ENCODE data around the gene SUPT5H.

SUPT5H gene

DNA sequence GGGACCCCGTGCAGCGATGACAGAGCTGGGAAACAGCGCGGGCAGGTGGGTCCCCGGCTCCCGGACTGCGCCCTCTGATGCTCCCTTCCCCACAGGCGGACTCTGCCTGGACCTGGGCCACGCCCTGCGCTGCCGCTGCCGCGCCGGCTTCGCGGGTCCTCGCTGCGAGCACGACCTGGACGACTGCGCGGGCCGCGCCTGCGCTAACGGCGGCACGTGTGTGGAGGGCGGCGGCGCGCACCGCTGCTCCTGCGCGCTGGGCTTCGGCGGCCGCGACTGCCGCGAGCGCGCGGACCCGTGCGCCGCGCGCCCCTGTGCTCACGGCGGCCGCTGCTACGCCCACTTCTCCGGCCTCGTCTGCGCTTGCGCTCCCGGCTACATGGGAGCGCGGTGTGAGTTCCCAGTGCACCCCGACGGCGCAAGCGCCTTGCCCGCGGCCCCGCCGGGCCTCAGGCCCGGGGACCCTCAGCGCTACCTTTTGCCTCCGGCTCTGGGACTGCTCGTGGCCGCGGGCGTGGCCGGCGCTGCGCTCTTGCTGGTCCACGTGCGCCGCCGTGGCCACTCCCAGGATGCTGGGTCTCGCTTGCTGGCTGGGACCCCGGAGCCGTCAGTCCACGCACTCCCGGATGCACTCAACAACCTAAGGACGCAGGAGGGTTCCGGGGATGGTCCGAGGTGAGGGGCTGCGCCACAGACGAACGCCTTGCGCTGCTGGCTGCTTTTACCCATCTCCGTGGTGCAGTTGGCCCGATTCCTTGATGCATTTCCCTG is 61.7 kb downstream of the SUPT5H start:
- peaks cover 0 to 15% of the 10 kb centered on the region in 2 donors for H3K4me1 ChIP-seq (ENCODE audit: control insufficient read depth in 1 of 2, insufficient read depth in 2 of 2, low read length in 2 of 2)
- no peak overlapping the region for H3K27ac ChIP-seq (ENCODE audit: low read length)
- H3K9me3 ChIP-seq (ENCODE audit: control insufficient read depth in 1 of 2, low read length in 2 of 2): peaks cover 0 to 3% of the 10 kb centered on the region in 2 donors
- H3K4me3 ChIP-seq (ENCODE audit: low read depth in 1 of 2, low read length in 2 of 2): peak overlapping the region; percentile 26 to 66
- peaks cover 32% of the 10 kb centered on the region for H3K27me3 ChIP-seq (ENCODE audit: low read depth, low read length)
- H3K36me3 ChIP-seq (ENCODE audit: control insufficient read depth in 1 of 2, insufficient read depth in 2 of 2, low read length in 2 of 2): no peaks in the 10 kb centered on the region

DNA sequence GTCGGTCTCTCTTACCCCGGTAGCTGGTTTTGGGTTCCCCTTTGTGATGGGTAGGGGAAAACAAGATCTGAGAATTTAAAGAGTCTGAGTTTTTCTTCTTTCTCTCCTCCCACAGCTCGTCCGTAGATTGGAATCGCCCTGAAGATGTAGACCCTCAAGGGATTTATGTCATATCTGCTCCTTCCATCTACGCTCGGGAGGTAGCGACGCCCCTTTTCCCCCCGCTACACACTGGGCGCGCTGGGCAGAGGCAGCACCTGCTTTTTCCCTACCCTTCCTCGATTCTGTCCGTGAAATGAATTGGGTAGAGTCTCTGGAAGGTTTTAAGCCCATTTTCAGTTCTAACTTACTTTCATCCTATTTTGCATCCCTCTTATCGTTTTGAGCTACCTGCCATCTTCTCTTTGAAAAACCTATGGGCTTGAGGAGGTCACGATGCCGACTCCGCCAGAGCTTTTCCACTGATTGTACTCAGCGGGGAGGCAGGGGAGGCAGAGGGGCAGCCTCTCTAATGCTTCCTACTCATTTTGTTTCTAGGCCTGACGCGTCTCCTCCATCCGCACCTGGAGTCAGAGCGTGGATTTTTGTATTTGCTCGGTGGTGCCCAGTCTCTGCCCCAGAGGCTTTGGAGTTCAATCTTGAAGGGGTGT is 62.5 kb downstream of the SUPT5H start:
- peaks cover 36% of the 10 kb centered on the region for H3K27me3 ChIP-seq (ENCODE audit: low read depth, low read length)
- peaks cover 0 to 15% of the 10 kb centered on the region in 2 donors for H3K4me1 ChIP-seq (ENCODE audit: control insufficient read depth in 1 of 2, insufficient read depth in 2 of 2, low read length in 2 of 2)
- H3K4me3 ChIP-seq (ENCODE audit: low read depth in 1 of 2, low read length in 2 of 2): peak overlapping the region; percentile 26 to 66
- no peak overlapping the region for H3K27ac ChIP-seq (ENCODE audit: low read length)
- peaks cover 0 to 3% of the 10 kb centered on the region in 2 donors for H3K9me3 ChIP-seq (ENCODE audit: control insufficient read depth in 1 of 2, low read length in 2 of 2)
- H3K36me3 ChIP-seq (ENCODE audit: control insufficient read depth in 1 of 2, insufficient read depth in 2 of 2, low read length in 2 of 2): no peaks in the 10 kb centered on the region

DNA sequence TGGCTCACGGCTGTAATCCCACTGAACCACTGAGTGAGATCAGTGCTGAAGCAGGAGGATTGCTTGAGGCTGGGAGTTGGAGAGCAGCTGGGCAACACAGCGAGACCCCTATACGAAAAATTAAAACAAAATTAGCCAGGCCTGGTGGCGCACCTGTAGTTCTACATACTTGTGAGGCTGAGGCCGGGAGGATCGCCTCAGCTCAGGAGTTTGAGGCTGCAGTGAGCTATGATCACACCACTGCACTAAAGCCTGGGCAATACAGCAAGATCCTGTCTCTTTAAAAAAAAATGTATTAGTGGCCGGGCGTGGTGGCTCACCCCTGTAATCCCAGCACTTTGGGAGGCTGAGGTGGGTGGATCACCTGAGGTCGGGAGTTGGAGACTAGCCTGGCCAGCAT is 63.2 kb downstream of the SUPT5H start:
- Histone ChIP-seq H3K27me3 (ENCODE audit: low read depth, low read length) (peaks cover 43% of the 10 kb centered on the region), H3K4me3 (ENCODE audit: low read depth in 1 of 2, low read length in 2 of 2) (no peak overlapping the region), H3K27ac (ENCODE audit: low read length) (no peak overlapping the region), H3K4me1 (ENCODE audit: control insufficient read depth in 1 of 2, insufficient read depth in 2 of 2, low read length in 2 of 2) (peaks cover 0 to 15% of the 10 kb centered on the region in 2 donors), H3K36me3 (ENCODE audit: control insufficient read depth in 1 of 2, insufficient read depth in 2 of 2, low read length in 2 of 2) (no peaks in the 10 kb centered on the region), H3K9me3 (ENCODE audit: control insufficient read depth in 1 of 2, low read length in 2 of 2) (peaks cover 0 to 3% of the 10 kb centered on the region in 2 donors)

DNA sequence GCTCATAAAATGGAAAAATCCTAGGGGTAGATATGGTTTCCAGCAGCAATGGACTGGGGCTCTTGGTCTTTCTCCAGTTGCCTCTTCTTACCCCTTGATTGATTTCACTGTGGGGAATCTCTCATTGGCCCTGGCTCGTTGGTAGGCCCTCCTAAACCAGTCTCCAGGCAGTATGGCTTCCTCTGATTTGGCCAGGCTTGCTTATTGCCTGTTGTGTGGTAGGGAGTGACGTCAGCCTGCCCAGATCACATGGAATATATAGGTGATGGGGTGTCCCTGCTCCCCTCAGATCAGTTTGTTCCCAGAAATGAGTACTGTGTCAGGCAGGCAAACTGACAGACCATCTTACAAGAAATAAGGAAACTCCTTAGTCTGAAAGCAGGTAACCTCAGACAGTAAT is 63.9 kb downstream of the SUPT5H start:
- Histone ChIP-seq H3K4me3 (ENCODE audit: low read depth in 1 of 2, low read length in 2 of 2) (no peak overlapping the region), H3K36me3 (ENCODE audit: control insufficient read depth in 1 of 2, insufficient read depth in 2 of 2, low read length in 2 of 2) (no peaks in the 10 kb centered on the region), H3K27me3 (ENCODE audit: low read depth, low read length) (peaks cover 45% of the 10 kb centered on the region), H3K9me3 (ENCODE audit: control insufficient read depth in 1 of 2, low read length in 2 of 2) (peaks cover 0 to 3% of the 10 kb centered on the region in 2 donors), H3K4me1 (ENCODE audit: control insufficient read depth in 1 of 2, insufficient read depth in 2 of 2, low read length in 2 of 2) (peaks cover 0 to 15% of the 10 kb centered on the region in 2 donors), H3K27ac (ENCODE audit: low read length) (no peak overlapping the region)

DNA sequence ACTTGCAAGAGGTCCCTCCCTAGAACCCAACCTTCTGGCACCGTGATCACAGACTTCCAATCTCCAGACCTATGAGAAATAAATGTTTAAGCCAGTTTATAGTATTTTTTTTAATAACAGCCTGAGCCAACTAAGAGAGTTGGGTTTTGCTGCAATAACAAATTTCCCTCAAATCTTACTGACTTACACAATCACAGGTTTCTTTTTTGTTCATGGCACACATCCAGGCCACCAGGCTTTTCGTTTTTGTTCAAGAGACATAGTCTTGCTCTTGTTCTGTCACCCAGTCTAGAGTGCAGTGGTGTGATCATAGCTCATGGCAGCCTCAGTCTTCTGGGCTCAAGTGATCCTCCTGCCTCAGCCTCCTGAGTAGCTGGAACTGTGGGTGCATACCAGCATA is 67.6 kb downstream of the SUPT5H start:
- H3K27ac ChIP-seq (ENCODE audit: low read length): no peak overlapping the region
- H3K36me3 ChIP-seq (ENCODE audit: control insufficient read depth in 1 of 2, insufficient read depth in 2 of 2, low read length in 2 of 2): no peaks in the 10 kb centered on the region
- no peaks in the 10 kb centered on the region for H3K9me3 ChIP-seq (ENCODE audit: control insufficient read depth in 1 of 2, low read length in 2 of 2)
- H3K4me3 ChIP-seq (ENCODE audit: low read depth in 1 of 2, low read length in 2 of 2): no peak overlapping the region
- peaks cover 0 to 20% of the 10 kb centered on the region in 2 donors for H3K4me1 ChIP-seq (ENCODE audit: control insufficient read depth in 1 of 2, insufficient read depth in 2 of 2, low read length in 2 of 2)
- H3K27me3 ChIP-seq (ENCODE audit: low read depth, low read length): peaks cover 47% of the 10 kb centered on the region

DNA sequence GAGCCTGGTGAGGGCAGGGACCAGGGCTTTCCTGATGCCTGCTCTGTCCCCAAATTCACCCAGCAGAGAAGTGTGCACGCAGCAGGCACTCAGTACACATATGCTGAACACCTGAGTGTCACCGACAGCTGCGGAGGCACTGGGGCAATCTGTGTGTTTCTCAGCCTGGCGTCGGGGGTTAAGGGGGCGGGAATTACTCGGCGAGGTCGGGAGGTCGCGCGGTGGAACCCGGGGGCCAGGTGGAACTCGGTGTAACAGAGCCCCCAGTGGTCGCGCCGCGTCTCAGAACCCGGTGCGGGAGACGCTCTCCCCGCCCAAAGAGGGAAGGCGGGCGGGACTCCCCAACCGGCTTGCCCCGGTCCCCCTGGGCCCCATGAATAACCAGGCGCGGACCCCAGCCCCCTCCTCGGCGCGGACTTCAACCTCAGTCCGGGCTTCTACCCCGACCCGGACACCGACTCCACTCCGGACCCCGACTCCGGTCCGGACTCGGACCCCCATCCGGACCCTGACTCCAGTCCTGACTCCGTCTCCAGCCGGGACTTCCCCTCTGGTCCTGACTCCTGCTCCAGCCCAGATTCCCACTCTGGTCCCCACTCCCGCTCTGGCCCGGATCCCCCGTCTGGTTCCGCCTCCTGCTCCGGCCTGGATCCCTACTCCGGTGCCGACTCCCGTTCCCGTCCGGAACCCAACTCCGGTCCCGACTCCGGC is 69.6 kb downstream of the SUPT5H start, which contains the start of gene SELENOV:
Gene SELENOV (plus strand): TSS at position 300 of the 711 bp plus-strand sequence. CDS start 74 bp downstream, at position 374.
- Histone ChIP-seq H3K9me3 (ENCODE audit: control insufficient read depth in 1 of 2, low read length in 2 of 2) (no peaks in the 10 kb centered on the region), H3K4me1 (ENCODE audit: control insufficient read depth in 1 of 2, insufficient read depth in 2 of 2, low read length in 2 of 2) (peaks cover 0 to 18% of the 10 kb centered on the region in 2 donors), H3K27me3 (ENCODE audit: low read depth, low read length) (peaks cover 40% of the 10 kb centered on the region), H3K36me3 (ENCODE audit: control insufficient read depth in 1 of 2, insufficient read depth in 2 of 2, low read length in 2 of 2) (no peaks in the 10 kb centered on the region), H3K27ac (ENCODE audit: low read length) (no peak within 1 kb of the TSS), H3K4me3 (ENCODE audit: low read depth in 1 of 2, low read length in 2 of 2) (peak within 1 kb of the TSS in 1 of 2 donors; percentile 67)

DNA sequence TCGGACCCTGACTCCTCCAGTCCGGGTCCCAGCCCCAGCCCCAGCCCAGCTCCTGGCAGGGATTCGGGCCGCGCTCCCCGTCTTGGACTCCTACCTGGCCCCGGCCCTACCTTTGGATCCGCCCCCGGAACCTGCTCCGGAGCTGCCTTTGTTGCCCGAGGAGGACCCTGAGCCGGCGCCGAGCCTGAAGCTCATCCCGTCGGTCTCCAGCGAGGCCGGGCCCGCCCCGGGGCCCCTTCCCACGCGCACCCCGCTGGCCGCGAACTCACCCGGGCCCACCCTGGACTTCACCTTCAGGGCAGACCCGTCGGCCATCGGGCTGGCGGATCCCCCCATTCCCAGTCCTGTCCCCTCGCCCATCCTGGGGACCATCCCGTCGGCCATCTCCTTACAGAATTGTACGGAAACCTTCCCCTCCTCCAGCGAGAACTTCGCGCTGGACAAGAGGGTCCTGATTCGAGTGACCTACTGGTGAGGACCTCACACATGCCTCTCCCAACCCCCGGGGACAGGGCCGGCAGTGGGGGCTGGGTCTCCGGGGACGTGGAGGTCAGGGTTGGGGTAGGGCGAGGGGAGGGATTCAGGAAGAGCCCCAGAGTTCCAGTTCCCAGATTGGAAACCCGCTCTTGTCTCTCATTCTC is 70.3 kb downstream of the SUPT5H start:
- Histone ChIP-seq H3K4me3 (ENCODE audit: low read depth in 1 of 2, low read length in 2 of 2) (peak overlapping the region in 1 of 2 donors; percentile 67), H3K27me3 (ENCODE audit: low read depth, low read length) (peaks cover 40% of the 10 kb centered on the region), H3K4me1 (ENCODE audit: control insufficient read depth in 1 of 2, insufficient read depth in 2 of 2, low read length in 2 of 2) (peaks cover 0 to 18% of the 10 kb centered on the region in 2 donors), H3K36me3 (ENCODE audit: control insufficient read depth in 1 of 2, insufficient read depth in 2 of 2, low read length in 2 of 2) (no peaks in the 10 kb centered on the region), H3K9me3 (ENCODE audit: control insufficient read depth in 1 of 2, low read length in 2 of 2) (no peaks in the 10 kb centered on the region), H3K27ac (ENCODE audit: low read length) (no peak overlapping the region)

DNA sequence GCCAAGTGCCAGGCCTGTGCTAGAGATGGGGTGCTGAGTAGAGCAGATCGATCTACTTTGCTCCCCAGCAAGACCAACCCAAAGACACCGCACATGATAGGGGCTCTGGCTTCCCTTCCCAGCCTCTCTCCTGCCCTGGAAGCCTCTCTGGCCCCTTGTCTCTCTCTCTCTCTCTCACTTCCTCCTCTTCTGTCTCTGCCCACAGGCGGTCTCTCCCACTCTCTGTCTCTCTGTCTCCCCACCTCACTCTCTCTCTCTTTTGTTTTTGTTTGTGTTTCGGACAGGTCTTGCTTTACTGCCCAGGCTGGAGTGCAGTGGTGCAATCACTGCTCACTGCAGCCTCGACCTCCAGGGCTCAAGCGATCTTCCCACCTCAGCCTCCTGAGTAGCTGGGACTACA is 70.9 kb downstream of the SUPT5H start:
- H3K9me3 ChIP-seq (ENCODE audit: control insufficient read depth in 1 of 2, low read length in 2 of 2): no peaks in the 10 kb centered on the region
- H3K27me3 ChIP-seq (ENCODE audit: low read depth, low read length): peaks cover 40% of the 10 kb centered on the region
- H3K27ac ChIP-seq (ENCODE audit: low read length): no peak overlapping the region
- H3K36me3 ChIP-seq (ENCODE audit: control insufficient read depth in 1 of 2, insufficient read depth in 2 of 2, low read length in 2 of 2): no peaks in the 10 kb centered on the region
- no peak overlapping the region for H3K4me3 ChIP-seq (ENCODE audit: low read depth in 1 of 2, low read length in 2 of 2)
- H3K4me1 ChIP-seq (ENCODE audit: control insufficient read depth in 1 of 2, insufficient read depth in 2 of 2, low read length in 2 of 2): peaks cover 0 to 18% of the 10 kb centered on the region in 2 donors

DNA sequence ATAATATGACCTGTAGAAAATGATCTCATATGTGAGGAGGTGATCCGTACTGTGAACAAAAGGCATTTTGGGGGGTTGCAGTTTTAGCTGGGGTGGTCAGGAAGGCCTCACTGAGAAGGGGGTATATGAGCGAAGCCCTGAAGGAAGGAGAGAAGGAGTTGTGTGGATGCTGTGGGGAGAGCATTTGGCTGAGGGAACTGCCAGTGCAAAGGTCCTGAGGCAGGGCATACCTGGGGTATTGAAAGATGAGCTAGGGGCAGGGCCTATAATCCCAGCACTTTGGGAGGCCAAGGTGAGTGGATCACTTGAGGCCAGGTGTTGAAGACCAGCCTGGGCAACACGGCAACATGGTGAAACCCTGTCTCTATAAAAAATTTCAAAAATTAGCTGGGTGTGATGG is 72.0 kb downstream of the SUPT5H start:
- H3K27ac ChIP-seq (ENCODE audit: low read length): no peak overlapping the region
- peaks cover 0 to 18% of the 10 kb centered on the region in 2 donors for H3K4me1 ChIP-seq (ENCODE audit: control insufficient read depth in 1 of 2, insufficient read depth in 2 of 2, low read length in 2 of 2)
- no peaks in the 10 kb centered on the region for H3K9me3 ChIP-seq (ENCODE audit: control insufficient read depth in 1 of 2, low read length in 2 of 2)
- no peaks in the 10 kb centered on the region for H3K36me3 ChIP-seq (ENCODE audit: control insufficient read depth in 1 of 2, insufficient read depth in 2 of 2, low read length in 2 of 2)
- H3K27me3 ChIP-seq (ENCODE audit: low read depth, low read length): peaks cover 39% of the 10 kb centered on the region
- no peak overlapping the region for H3K4me3 ChIP-seq (ENCODE audit: low read depth in 1 of 2, low read length in 2 of 2)

DNA sequence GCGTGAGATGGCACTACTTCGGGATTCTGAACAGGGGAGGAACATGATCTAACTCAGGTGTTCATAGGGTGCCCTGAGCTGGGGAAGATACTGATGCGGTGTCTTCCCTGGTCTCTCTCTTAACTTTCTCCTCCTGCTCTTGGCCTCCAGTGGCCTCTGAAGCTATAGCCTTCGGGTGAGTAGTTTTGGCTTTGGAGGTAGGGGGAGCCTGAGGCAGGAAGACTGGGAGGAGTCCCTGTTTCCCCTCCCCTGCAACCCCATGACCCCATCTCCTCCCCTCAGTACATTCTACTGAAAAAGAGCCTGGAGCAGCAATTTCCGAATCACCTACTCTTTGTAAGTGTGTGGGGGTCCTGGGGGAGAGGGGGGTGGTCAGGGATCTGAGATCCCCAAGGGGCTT is 73.1 kb downstream of the SUPT5H start:
- Histone ChIP-seq H3K4me1 (ENCODE audit: control insufficient read depth in 1 of 2, insufficient read depth in 2 of 2, low read length in 2 of 2) (peaks cover 0 to 18% of the 10 kb centered on the region in 2 donors), H3K27me3 (ENCODE audit: low read depth, low read length) (peaks cover 29% of the 10 kb centered on the region), H3K4me3 (ENCODE audit: low read depth in 1 of 2, low read length in 2 of 2) (no peak overlapping the region), H3K27ac (ENCODE audit: low read length) (no peak overlapping the region), H3K36me3 (ENCODE audit: control insufficient read depth in 1 of 2, insufficient read depth in 2 of 2, low read length in 2 of 2) (no peaks in the 10 kb centered on the region), H3K9me3 (ENCODE audit: control insufficient read depth in 1 of 2, low read length in 2 of 2) (no peaks in the 10 kb centered on the region)

DNA sequence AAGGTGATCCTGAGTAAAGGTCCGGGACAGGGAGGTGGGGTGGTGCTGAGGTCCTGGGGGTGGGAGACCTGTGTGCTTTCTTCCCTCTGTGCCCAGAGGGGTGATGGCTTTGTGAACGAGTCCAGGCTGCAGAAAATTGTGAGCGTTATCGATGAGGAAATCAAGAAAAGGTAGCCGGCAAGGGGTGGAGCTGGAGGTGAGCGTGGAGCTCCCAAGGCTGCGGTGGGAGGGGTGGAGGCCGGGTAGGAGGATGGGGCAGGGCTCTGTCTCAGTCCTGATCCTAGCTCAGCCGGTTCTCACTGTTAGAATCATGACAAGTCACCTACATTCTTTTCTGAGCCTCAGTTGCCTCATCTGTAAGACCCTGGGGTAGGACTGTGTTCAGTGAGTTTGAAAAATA is 73.6 kb downstream of the SUPT5H start:
- Histone ChIP-seq H3K4me1 (ENCODE audit: control insufficient read depth in 1 of 2, insufficient read depth in 2 of 2, low read length in 2 of 2) (peaks cover 0 to 18% of the 10 kb centered on the region in 2 donors), H3K4me3 (ENCODE audit: low read depth in 1 of 2, low read length in 2 of 2) (no peak overlapping the region), H3K27ac (ENCODE audit: low read length) (no peak overlapping the region), H3K27me3 (ENCODE audit: low read depth, low read length) (peaks cover 24% of the 10 kb centered on the region), H3K36me3 (ENCODE audit: control insufficient read depth in 1 of 2, insufficient read depth in 2 of 2, low read length in 2 of 2) (no peaks in the 10 kb centered on the region), H3K9me3 (ENCODE audit: control insufficient read depth in 1 of 2, low read length in 2 of 2) (no peaks in the 10 kb centered on the region)

All from muscle layer of duodenum (tissue), 2 donors.